K562 (cell line): ENCODE data around the gene USP9Y. TPM values are rescaled to one million over a fixed set of nuclear protein-coding genes. Genes with fewer than 3 reads are reported as not detected.

Source experiments
- ATAC-seq: fragments of 200-7000 bp; cut with Tn5 transposase; 3 replicates; pipeline ENCODE4 v1.9.1; 2020; ENCODE audit warnings: moderate library complexity
- BruUV-seq: library from RNA; stranded (reverse); fragments of 400-500 nt; replicated peaks from 2 replicates; lab custom pipeline; 2021; lab: Mats Ljungman, UMichigan
- CTCF ChIA-PET: fragments of 300-600 bp; formaldehyde crosslinking; extraction: SDS; loops from one replicate; lab custom pipeline; 2021; ENCODE audit warnings: low intra/inter-chr PET ratio; lab: Yijun Ruan, JAX
- POLR2A ChIA-PET: fragments of 300-600, 350-650 bp; sonication (Branson Sonifier 250); formaldehyde crosslinking; extraction: SDS; loops from one replicate; lab custom pipeline; 2021; ENCODE audit warnings: antibody characterized with exemption, inconsistent platforms; lab: Yijun Ruan, JAX
- DNase-seq, 4 experiments: peaks; one replicate each; pipeline versions ENCODE4 v3.0.0 to v3.0.0-alpha.2; 2011 to 2018; ENCODE audit warnings: low spot score in 3 of 4, mixed read lengths in 3 of 4; ENCODE audit errors: extremely low read depth in 1 of 4
- FAIRE-seq: peaks from 2 replicates; lab custom pipeline; 2011; peaks lifted over from hg19 to GRCh38; lab: Jason Lieb, UNC
- H2AFZ ChIP-seq: 2 replicates; pipeline ENCODE4 v1.6.0; 2011; ENCODE audit warnings: low read depth, low read length, control low read depth, inconsistent platforms
- H3K27ac ChIP-seq: fragments of 200-600 bp; 3 replicates; pipeline ENCODE4 v1.8.0; 2011; ENCODE audit warnings: low read depth, mild to moderate bottlenecking, control low read depth, inconsistent platforms, low read length, moderate library complexity, mixed read lengths; ENCODE audit errors: extremely low read depth
- H3K27me3 ChIP-seq, 2 experiments: fragments of 300-600 bp in 1 of 2; 2 replicates in 1 of 2; 3 replicates in 1 of 2; pipeline versions ENCODE4 v1.6.0 to v1.8.0; 2011; ENCODE audit warnings: inconsistent platforms in 2 of 2, low read length in 2 of 2, mild to moderate bottlenecking in 1 of 2, mixed read lengths in 1 of 2, moderate library complexity in 1 of 2; ENCODE audit not compliant: control insufficient read depth in 2 of 2, insufficient read depth in 2 of 2
- H3K36me3 ChIP-seq: fragments of 300-600 bp; 3 replicates; pipeline ENCODE4 v1.8.0; 2011; ENCODE audit warnings: mild to moderate bottlenecking, low read length, inconsistent platforms; ENCODE audit not compliant: control insufficient read depth, insufficient read depth
- H3K4me1 ChIP-seq, 2 experiments: fragments of 200-600 bp in 1 of 2; replicated peaks in 1 of 2; 2 replicates in 1 of 2; 3 replicates in 1 of 2; pipeline versions ENCODE4 v1.5.1 to v1.8.0; 2011; ENCODE audit warnings: inconsistent platforms in 2 of 2, low read length in 2 of 2, mild to moderate bottlenecking in 1 of 2, mixed read lengths in 1 of 2, moderate library complexity in 1 of 2; ENCODE audit not compliant: control insufficient read depth in 2 of 2, insufficient read depth in 2 of 2
- H3K4me2 ChIP-seq: 2 replicates; pipeline ENCODE4 v1.6.1; 2011; ENCODE audit warnings: low read length, control low read depth, inconsistent platforms, mixed read lengths; ENCODE audit not compliant: insufficient read depth
- H3K4me3 ChIP-seq: fragments of 200-600 bp; sonication (generic), shearing (Covaris generic); 2 replicates; pipeline ENCODE4 v1.5.1; 2016; ENCODE audit warnings: control low read depth, inconsistent platforms
- H3K79me2 ChIP-seq: fragments of 200-600 bp; 3 replicates; pipeline ENCODE4 v1.8.0; 2011; ENCODE audit warnings: low read length, inconsistent platforms; ENCODE audit not compliant: control insufficient read depth, insufficient read depth
- H3K9ac ChIP-seq, 2 experiments: 2 replicates each; pipeline versions ENCODE4 v1.6.0 to v1.6.1; 2011; ENCODE audit warnings: low read depth in 2 of 2, low read length in 2 of 2, control low read depth in 1 of 2, inconsistent platforms in 1 of 2, mild to moderate bottlenecking in 1 of 2, mixed read lengths in 1 of 2; ENCODE audit not compliant: insufficient read depth in 1 of 2
- H3K9me1 ChIP-seq: one replicate; pipeline ENCODE4 v1.6.0; 2011; ENCODE audit warnings: inconsistent platforms, mild to moderate bottlenecking, low read length, moderate library complexity; ENCODE audit not compliant: control insufficient read depth, insufficient read depth
- H3K9me3 ChIP-seq: replicated peaks from 2 replicates; pipeline ENCODE4 v1.5.1; 2011; ENCODE audit warnings: low read depth, low read length, inconsistent platforms; ENCODE audit not compliant: control insufficient read depth, insufficient read depth
- H4K20me1 ChIP-seq: replicated peaks from 2 replicates; pipeline ENCODE4 v1.6.1; 2011; ENCODE audit warnings: low read length, inconsistent platforms, mixed read lengths; ENCODE audit not compliant: control insufficient read depth, insufficient read depth
- CAMTA2 ChIP-seq: fragments of 250-450 bp; sonication (Bioruptor Pico); conservative IDR thresholded peaks from 2 replicates; pipeline ENCODE4 v1.5.1; 2022
- E4F1 ChIP-seq: fragments of 250-450 bp; sonication (Bioruptor Pico); IDR thresholded peaks from 2 replicates; pipeline ENCODE4 v1.5.0; 2021; ENCODE audit warnings: mild to moderate bottlenecking, borderline replicate concordance
- NFE2 ChIP-seq: IDR thresholded peaks from 2 replicates; pipeline ENCODE4 v1.6.1; 2014; ENCODE audit warnings: antibody characterized with exemption, low read depth
- SIN3A ChIP-seq, 2 experiments: fragments of 150-350 bp in 1 of 2; IDR thresholded peaks; 2 replicates each; pipeline ENCODE4 v1.6.1; 2011 to 2016; ENCODE audit warnings: borderline replicate concordance in 2 of 2, low read depth in 2 of 2, low read length in 2 of 2, mild to moderate bottlenecking in 2 of 2, moderate library complexity in 2 of 2; ENCODE audit not compliant: control insufficient read depth in 1 of 2
- SMARCA5 ChIP-seq: fragments of 450-650 bp; IDR thresholded peaks from 2 replicates; pipeline ENCODE4 v1.6.1; 2016
- ZC3H4 ChIP-seq: sonication (generic); formaldehyde crosslinking; IDR thresholded peaks from 2 replicates; pipeline ENCODE4 v1.9.0; 2021; ENCODE audit warnings: missing genetic modification reagents, borderline replicate concordance
- ZNF431 ChIP-seq: sonication (generic); formaldehyde crosslinking; IDR thresholded peaks from 2 replicates; pipeline ENCODE4 v1.8.0; 2022; ENCODE audit warnings: mild to moderate bottlenecking, missing genetic modification reagents
- ZNF696 ChIP-seq: fragments of 250-450 bp; sonication (Bioruptor Pico); conservative IDR thresholded peaks from 2 replicates; pipeline ENCODE4 v1.4.0; 2020; ENCODE audit warnings: mild to moderate bottlenecking, moderate library complexity
- ZNF778 ChIP-seq: fragments of 450-650 bp; formaldehyde crosslinking; IDR thresholded peaks from 2 replicates; pipeline ENCODE4 v1.4.0; 2020; ENCODE audit warnings: mild to moderate bottlenecking, moderate library complexity
- WGBS: fragments of 100-300 bp; shearing (Covaris generic); methylation state at CpG from one replicate; pipeline ENCODE4 v1.1.6; 2016; ENCODE audit warnings: low coverage, mixed read lengths; ENCODE audit not compliant: insufficient coverage; ENCODE audit errors: missing lambda C conversion rate; 5-methylcytosine and 5-hydroxymethylcytosine counted together
- in situ Hi-C: fragments of 300-500 bp; cut with MboI; formaldehyde crosslinking; loops from 4 replicates; pipeline ENCODE4 v1.15.0; 2018; ENCODE audit warnings: inconsistent platforms, mixed read lengths
- intact Hi-C: fragments of 100-400 bp; cut with micrococcal nuclease; formaldehyde crosslinking; loops from 2 replicates; pipeline ENCODE4 v1.14.2; 2022
- polyA plus RNA-seq, 8 experiments: library from polyadenylated mRNA; depleted of rRNA in 4 of 8; stranded (reverse) in 5 of 8; unstranded in 3 of 8; fragments of >200 nt; fragmentation: Nextera tagmentation in 2 of 8; fragmentation: Illumina TruSeq in 1 of 8; extraction: Ambion mirVana in 2 of 8; extraction: Trizol in 1 of 8; gene quantifications; 2 replicates each; pipeline versions ENCODE4 v1.2.1 to v1.2.3, GENCODE V29; 2011 to 2014; ENCODE audit warnings: inconsistent platforms in 1 of 8, missing spikeins in 1 of 8
- total RNA-seq, 7 experiments: library from RNA; depleted of rRNA in 6 of 7; stranded (reverse); fragments of >200 nt in 6 of 7; fragmentation: Illumina TruSeq in 2 of 7; extraction: Trizol in 2 of 7; gene quantifications; 2 replicates each; pipeline versions ENCODE4 v1.2.1 to v1.2.3, GENCODE V29; 2011 to 2021; ENCODE audit warnings: low replicate concordance in 1 of 7
- TF ChIP-seq, protein P1 (sequence below): fragments of 450-650 bp; IDR thresholded peaks from 2 replicates; pipeline ENCODE4 v1.6.1; 2016; ENCODE audit warnings: low read depth
- TF ChIP-seq, protein P2 (sequence below): fragments of 250-450 bp; sonication (Bioruptor Pico); IDR thresholded peaks from 2 replicates; pipeline ENCODE4 v1.8.0; 2021; ENCODE audit warnings: moderate library complexity, mild to moderate bottlenecking, inconsistent platforms

USP9Y gene
- total and polyA plus RNA-seq, 9 of the 15 experiments (the other 6 are each of a cell fraction or from before 2014, with no cell fraction given), result 0.13 TPM; not detected in 8

DNA sequence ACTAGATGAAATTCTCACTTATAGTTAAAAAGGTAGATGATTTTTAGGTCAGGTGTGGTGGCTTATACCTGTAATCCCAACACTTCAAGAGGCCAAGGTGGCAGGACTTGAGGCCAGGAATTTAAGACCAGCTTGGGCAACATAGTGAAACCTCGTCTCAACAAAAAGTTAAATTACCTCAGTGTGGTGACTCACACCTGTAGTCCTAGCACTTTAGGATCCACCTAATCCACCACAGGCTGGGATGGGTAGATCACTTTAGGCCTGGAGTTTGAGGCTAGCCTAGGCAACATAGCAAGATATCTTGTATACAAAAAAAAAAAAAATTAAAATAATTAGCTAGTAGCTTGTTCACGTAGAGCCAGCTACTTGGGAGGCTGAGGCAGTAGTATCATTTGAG lies 140.3 kb downstream of the USP9Y start:
- ChIA-PET CTCF (no interaction called here), POLR2A (no interaction called here)
- Histone ChIP-seq H3K79me2 (no peaks in the 10 kb centered on the region), H3K9me1 (no peaks in the 10 kb centered on the region), H3K4me1 (no peaks in the 10 kb centered on the region), H3K27me3 (no peaks in the 10 kb centered on the region), H3K4me3 (no peak overlapping the region), H4K20me1 (no peaks in the 10 kb centered on the region), H3K36me3 (no peaks in the 10 kb centered on the region), H2AFZ (no peak overlapping the region), H3K9me3 (no peaks in the 10 kb centered on the region), H3K27ac (no peak overlapping the region), H3K4me2 (no peak overlapping the region), H3K9ac (no peak overlapping the region)
- in situ Hi-C loops (no loop called here), intact Hi-C loops (no loop called here)
- TF ChIP-seq, protein P1, sequence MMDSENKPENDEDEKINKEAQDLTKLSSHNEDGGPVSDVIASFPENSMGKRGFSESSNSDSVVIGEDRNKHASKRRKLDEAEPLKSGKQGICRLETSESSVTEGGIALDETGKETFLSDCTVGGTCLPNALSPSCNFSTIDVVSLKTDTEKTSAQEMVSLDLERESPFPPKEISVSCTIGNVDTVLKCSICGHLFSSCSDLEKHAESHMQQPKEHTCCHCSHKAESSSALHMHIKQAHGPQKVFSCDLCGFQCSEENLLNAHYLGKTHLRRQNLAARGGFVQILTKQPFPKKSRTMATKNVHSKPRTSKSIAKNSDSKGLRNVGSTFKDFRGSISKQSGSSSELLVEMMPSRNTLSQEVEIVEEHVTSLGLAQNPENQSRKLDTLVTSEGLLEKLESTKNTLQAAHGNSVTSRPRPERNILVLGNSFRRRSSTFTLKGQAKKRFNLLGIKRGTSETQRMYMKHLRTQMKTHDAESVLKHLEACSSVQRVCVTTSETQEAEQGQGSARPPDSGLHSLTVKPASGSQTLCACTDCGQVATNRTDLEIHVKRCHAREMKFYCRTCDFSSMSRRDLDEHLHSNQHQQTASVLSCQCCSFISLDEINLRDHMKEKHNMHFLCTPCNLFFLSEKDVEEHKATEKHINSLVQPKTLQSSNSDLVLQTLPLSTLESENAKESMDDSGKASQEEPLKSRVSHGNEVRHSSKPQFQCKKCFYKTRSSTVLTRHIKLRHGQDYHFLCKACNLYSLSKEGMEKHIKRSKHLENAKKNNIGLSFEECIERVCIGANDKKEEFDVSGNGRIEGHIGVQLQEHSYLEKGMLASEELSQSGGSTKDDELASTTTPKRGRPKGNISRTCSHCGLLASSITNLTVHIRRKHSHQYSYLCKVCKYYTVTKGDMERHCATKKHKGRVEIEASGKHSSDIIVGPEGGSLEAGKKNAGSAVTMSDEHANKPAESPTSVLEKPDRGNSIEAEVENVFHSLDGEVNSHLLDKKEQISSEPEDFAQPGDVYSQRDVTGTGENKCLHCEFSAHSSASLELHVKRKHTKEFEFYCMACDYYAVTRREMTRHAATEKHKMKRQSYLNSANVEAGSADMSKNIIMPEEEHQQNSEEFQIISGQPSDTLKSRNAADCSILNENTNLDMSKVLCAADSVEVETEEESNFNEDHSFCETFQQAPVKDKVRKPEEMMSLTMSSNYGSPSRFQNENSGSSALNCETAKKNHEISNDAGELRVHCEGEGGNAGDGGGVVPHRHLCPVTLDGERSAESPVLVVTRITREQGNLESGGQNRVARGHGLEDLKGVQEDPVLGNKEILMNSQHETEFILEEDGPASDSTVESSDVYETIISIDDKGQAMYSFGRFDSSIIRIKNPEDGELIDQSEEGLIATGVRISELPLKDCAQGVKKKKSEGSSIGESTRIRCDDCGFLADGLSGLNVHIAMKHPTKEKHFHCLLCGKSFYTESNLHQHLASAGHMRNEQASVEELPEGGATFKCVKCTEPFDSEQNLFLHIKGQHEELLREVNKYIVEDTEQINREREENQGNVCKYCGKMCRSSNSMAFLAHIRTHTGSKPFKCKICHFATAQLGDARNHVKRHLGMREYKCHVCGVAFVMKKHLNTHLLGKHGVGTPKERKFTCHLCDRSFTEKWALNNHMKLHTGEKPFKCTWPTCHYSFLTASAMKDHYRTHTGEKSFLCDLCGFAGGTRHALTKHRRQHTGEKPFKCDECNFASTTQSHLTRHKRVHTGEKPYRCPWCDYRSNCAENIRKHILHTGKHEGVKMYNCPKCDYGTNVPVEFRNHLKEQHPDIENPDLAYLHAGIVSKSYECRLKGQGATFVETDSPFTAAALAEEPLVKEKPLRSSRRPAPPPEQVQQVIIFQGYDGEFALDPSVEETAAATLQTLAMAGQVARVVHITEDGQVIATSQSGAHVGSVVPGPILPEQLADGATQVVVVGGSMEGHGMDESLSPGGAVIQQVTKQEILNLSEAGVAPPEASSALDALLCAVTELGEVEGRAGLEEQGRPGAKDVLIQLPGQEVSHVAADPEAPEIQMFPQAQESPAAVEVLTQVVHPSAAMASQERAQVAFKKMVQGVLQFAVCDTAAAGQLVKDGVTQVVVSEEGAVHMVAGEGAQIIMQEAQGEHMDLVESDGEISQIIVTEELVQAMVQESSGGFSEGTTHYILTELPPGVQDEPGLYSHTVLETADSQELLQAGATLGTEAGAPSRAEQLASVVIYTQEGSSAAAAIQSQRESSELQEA, result no peak
- TF ChIP-seq SIN3A (IDR thresholded peaks at IDR 0.05; ENCODE audit: borderline replicate concordance in 2 of 2, control insufficient read depth in 1 of 2, low read depth in 2 of 2, low read length in 2 of 2) (no peak), E4F1 (CRISPR knock-in tag) (no peak), NFE2 (no peak), CAMTA2 (no peak), ZNF696 (CRISPR knock-in tag) (no peak), ZC3H4 (CRISPR knock-in tag) (no peak), ZNF778 (no peak), SMARCA5 (no peak), ZNF431 (CRISPR knock-in tag) (no peak)
- TF ChIP-seq, protein P2, sequence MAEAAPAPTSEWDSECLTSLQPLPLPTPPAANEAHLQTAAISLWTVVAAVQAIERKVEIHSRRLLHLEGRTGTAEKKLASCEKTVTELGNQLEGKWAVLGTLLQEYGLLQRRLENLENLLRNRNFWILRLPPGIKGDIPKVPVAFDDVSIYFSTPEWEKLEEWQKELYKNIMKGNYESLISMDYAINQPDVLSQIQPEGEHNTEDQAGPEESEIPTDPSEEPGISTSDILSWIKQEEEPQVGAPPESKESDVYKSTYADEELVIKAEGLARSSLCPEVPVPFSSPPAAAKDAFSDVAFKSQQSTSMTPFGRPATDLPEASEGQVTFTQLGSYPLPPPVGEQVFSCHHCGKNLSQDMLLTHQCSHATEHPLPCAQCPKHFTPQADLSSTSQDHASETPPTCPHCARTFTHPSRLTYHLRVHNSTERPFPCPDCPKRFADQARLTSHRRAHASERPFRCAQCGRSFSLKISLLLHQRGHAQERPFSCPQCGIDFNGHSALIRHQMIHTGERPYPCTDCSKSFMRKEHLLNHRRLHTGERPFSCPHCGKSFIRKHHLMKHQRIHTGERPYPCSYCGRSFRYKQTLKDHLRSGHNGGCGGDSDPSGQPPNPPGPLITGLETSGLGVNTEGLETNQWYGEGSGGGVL, result no peak
- no TSS peak for BruUV-seq
- DNase-seq (no peak), FAIRE-seq (no peak), ATAC-seq (no peak)
- no CpG with 5 or more reads among the region's 2 CpGs for WGBS
